ENCODE measurements around the gene DNAJB13.

- TF ChIP-seq, protein P1, sequence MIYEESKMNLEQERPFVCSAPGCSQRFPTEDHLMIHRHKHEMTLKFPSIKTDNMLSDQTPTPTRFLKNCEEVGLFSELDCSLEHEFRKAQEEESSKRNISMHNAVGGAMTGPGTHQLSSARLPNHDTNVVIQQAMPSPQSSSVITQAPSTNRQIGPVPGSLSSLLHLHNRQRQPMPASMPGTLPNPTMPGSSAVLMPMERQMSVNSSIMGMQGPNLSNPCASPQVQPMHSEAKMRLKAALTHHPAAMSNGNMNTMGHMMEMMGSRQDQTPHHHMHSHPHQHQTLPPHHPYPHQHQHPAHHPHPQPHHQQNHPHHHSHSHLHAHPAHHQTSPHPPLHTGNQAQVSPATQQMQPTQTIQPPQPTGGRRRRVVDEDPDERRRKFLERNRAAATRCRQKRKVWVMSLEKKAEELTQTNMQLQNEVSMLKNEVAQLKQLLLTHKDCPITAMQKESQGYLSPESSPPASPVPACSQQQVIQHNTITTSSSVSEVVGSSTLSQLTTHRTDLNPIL (CRISPR knock-in tag; IDR thresholded peaks at IDR 0.05; ENCODE audit: low read depth): no peak
- TF ChIP-seq, protein P2, sequence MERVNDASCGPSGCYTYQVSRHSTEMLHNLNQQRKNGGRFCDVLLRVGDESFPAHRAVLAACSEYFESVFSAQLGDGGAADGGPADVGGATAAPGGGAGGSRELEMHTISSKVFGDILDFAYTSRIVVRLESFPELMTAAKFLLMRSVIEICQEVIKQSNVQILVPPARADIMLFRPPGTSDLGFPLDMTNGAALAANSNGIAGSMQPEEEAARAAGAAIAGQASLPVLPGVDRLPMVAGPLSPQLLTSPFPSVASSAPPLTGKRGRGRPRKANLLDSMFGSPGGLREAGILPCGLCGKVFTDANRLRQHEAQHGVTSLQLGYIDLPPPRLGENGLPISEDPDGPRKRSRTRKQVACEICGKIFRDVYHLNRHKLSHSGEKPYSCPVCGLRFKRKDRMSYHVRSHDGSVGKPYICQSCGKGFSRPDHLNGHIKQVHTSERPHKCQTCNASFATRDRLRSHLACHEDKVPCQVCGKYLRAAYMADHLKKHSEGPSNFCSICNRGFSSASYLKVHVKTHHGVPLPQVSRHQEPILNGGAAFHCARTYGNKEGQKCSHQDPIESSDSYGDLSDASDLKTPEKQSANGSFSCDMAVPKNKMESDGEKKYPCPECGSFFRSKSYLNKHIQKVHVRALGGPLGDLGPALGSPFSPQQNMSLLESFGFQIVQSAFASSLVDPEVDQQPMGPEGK (CRISPR knock-in tag; IDR thresholded peaks at IDR 0.05; ENCODE audit: borderline replicate concordance): no peak
- TF ChIP-seq ZNF565 (CRISPR knock-in tag; conservative IDR thresholded peaks at IDR 0.05; ENCODE audit: low read depth) (no peak), ZFP30 (CRISPR knock-in tag; IDR thresholded peaks at IDR 0.05) (no peak), TSHZ2 (CRISPR knock-in tag; IDR thresholded peaks at IDR 0.05) (no peak), ZFP3 (CRISPR knock-in tag; IDR thresholded peaks at IDR 0.05) (no peak), RARB (CRISPR knock-in tag; IDR thresholded peaks at IDR 0.05) (no peak), ZNF8 (CRISPR knock-in tag; IDR thresholded peaks at IDR 0.05) (no peak), CSDC2 (CRISPR knock-in tag; IDR thresholded peaks at IDR 0.05) (no peak), PPARA (CRISPR knock-in tag; IDR thresholded peaks at IDR 0.05; ENCODE audit: borderline replicate concordance) (no peak)
These were observed 54.2 kb downstream of the DNAJB13 start for GRCh38 chr11:74004759-74005615.

Measured in SK-N-SH treated with all-trans-retinoic acid at 6 μM for 48 hours (cell line).